Measurements from ENCODE around the gene SLAMF9.

The SLAMF9 gene

DNA sequence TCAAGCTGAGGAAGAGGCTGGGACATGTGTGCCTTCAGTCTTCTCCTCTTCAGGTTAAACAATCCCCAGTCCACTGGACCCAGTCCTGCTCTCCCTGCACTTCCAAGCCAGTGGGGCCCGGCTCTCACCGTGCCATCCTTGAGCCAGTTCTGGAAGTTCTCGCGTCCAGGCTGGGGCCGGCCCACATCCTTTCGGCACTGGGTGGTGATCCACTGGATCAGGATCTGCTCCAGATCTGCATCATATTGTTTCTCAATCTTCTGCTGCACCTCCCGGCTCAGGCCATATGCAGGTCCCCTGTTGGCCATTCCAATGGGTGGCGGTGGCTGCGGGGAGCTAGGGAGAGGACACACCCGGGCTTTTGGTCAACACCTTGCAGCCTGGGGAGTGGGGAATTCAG lies 33.8 kb downstream of the SLAMF9 start:
- Histone ChIP-seq H3K9ac (ENCODE audit: low read length in 2 of 2) (no peak overlapping the region), H3K36me3 (ENCODE audit: control insufficient read depth in 2 of 2, insufficient read depth in 2 of 2, low read length in 2 of 2) (peaks cover 18 to 28% of the 10 kb centered on the region in 2 donors), H3K9me3 (ENCODE audit: control insufficient read depth in 2 of 2, low read length in 2 of 2) (no peaks in the 10 kb centered on the region), H3K4me1 (ENCODE audit: control insufficient read depth, insufficient read depth, low read length) (peaks cover 53% of the 10 kb centered on the region), H3K27me3 (ENCODE audit: control insufficient read depth in 1 of 2, insufficient read depth in 2 of 2, low read length in 2 of 2) (no peaks in the 10 kb centered on the region), H3K27ac (ENCODE audit: low read length) (no peak overlapping the region), H3K4me3 (ENCODE audit: low read length in 2 of 2) (no peak overlapping the region)

- peak overlapping the region in 1 of 2 donors; percentile 21 for H3K9ac ChIP-seq (ENCODE audit: low read length in 2 of 2)
- H3K27ac ChIP-seq (ENCODE audit: low read length): no peak overlapping the region
- H3K4me1 ChIP-seq (ENCODE audit: control insufficient read depth, insufficient read depth, low read length): peaks cover 46% of the 10 kb centered on the region
- peaks cover 18 to 28% of the 10 kb centered on the region in 2 donors for H3K36me3 ChIP-seq (ENCODE audit: control insufficient read depth in 2 of 2, insufficient read depth in 2 of 2, low read length in 2 of 2)
- H3K9me3 ChIP-seq (ENCODE audit: control insufficient read depth in 2 of 2, low read length in 2 of 2): no peaks in the 10 kb centered on the region
- no peak overlapping the region for H3K4me3 ChIP-seq (ENCODE audit: low read length in 2 of 2)
- no peaks in the 10 kb centered on the region for H3K27me3 ChIP-seq (ENCODE audit: control insufficient read depth in 1 of 2, insufficient read depth in 2 of 2, low read length in 2 of 2)
Observed at GRCh38 chr1:159919236-159919865, 34.7 kb downstream of the SLAMF9 start.

GRCh38 chr1:159918352-159919200 lies 35.5 kb downstream of the SLAMF9 start:
- H3K27me3 ChIP-seq (ENCODE audit: control insufficient read depth in 1 of 2, insufficient read depth in 2 of 2, low read length in 2 of 2): no peaks in the 10 kb centered on the region
- H3K9ac ChIP-seq (ENCODE audit: low read length in 2 of 2): no peak overlapping the region
- H3K27ac ChIP-seq (ENCODE audit: low read length): no peak overlapping the region
- H3K9me3 ChIP-seq (ENCODE audit: control insufficient read depth in 2 of 2, low read length in 2 of 2): no peaks in the 10 kb centered on the region
- H3K4me3 ChIP-seq (ENCODE audit: low read length in 2 of 2): no peak overlapping the region
- peaks cover 18 to 28% of the 10 kb centered on the region in 2 donors for H3K36me3 ChIP-seq (ENCODE audit: control insufficient read depth in 2 of 2, insufficient read depth in 2 of 2, low read length in 2 of 2)
- H3K4me1 ChIP-seq (ENCODE audit: control insufficient read depth, insufficient read depth, low read length): peaks cover 39% of the 10 kb centered on the region

GRCh38 chr1:159917533-159918351 lies 36.3 kb downstream of the SLAMF9 start:
- H3K4me3 ChIP-seq (ENCODE audit: low read length in 2 of 2): no peak overlapping the region
- no peaks in the 10 kb centered on the region for H3K9me3 ChIP-seq (ENCODE audit: control insufficient read depth in 2 of 2, low read length in 2 of 2)
- H3K27me3 ChIP-seq (ENCODE audit: control insufficient read depth in 1 of 2, insufficient read depth in 2 of 2, low read length in 2 of 2): no peaks in the 10 kb centered on the region
- no peak overlapping the region for H3K27ac ChIP-seq (ENCODE audit: low read length)
- peaks cover 31% of the 10 kb centered on the region for H3K4me1 ChIP-seq (ENCODE audit: control insufficient read depth, insufficient read depth, low read length)
- peaks cover 18 to 28% of the 10 kb centered on the region in 2 donors for H3K36me3 ChIP-seq (ENCODE audit: control insufficient read depth in 2 of 2, insufficient read depth in 2 of 2, low read length in 2 of 2)
- no peak overlapping the region for H3K9ac ChIP-seq (ENCODE audit: low read length in 2 of 2)

GRCh38 chr1:159916242-159917051 lies 37.6 kb downstream of the SLAMF9 start:
- H3K4me1 ChIP-seq (ENCODE audit: control insufficient read depth, insufficient read depth, low read length): peaks cover 20% of the 10 kb centered on the region
- no peaks in the 10 kb centered on the region for H3K27me3 ChIP-seq (ENCODE audit: control insufficient read depth in 1 of 2, insufficient read depth in 2 of 2, low read length in 2 of 2)
- H3K9ac ChIP-seq (ENCODE audit: low read length in 2 of 2): no peak overlapping the region
- H3K27ac ChIP-seq (ENCODE audit: low read length): peak overlapping the region; percentile 31
- no peaks in the 10 kb centered on the region for H3K9me3 ChIP-seq (ENCODE audit: control insufficient read depth in 2 of 2, low read length in 2 of 2)
- H3K4me3 ChIP-seq (ENCODE audit: low read length in 2 of 2): peak overlapping the region in 1 of 2 donors; percentile 29
- peaks cover 18 to 28% of the 10 kb centered on the region in 2 donors for H3K36me3 ChIP-seq (ENCODE audit: control insufficient read depth in 2 of 2, insufficient read depth in 2 of 2, low read length in 2 of 2)

DNA sequence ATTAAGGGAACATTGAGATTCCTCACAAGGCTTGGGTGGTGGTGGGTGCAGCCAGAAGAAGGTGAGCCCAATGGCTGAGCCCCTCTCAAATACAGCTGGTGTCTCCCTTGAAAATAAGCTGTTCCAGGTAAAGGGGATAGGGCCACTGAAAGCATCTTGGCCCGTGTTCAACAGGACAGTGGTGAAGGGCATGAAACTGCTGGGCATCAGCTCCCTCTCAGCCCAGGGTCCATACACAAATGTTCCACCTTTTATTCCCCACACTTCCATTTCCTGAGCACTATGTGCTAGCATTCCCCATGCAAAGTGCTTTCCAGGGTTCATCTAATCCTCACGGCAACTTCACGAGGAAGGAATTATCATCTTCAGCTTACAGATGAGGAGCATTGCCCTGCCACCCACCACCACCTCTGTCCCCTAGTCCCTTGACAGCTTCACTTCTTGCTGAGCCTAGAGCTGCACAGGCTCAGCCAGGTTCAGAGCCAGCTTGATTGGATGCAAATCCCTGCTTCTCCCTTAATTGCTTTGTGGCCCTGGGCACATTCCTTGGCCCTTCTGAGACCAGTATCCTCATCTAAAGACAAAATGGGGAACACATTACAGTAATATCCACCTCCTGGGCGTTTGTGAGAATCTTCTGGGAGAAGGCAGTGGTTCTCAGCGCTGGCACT lies 38.3 kb downstream of the SLAMF9 start:
- no peak overlapping the region for H3K4me3 ChIP-seq (ENCODE audit: low read length in 2 of 2)
- H3K9ac ChIP-seq (ENCODE audit: low read length in 2 of 2): no peak overlapping the region
- peaks cover 16% of the 10 kb centered on the region for H3K4me1 ChIP-seq (ENCODE audit: control insufficient read depth, insufficient read depth, low read length)
- H3K27ac ChIP-seq (ENCODE audit: low read length): no peak overlapping the region
- H3K27me3 ChIP-seq (ENCODE audit: control insufficient read depth in 1 of 2, insufficient read depth in 2 of 2, low read length in 2 of 2): no peaks in the 10 kb centered on the region
- H3K9me3 ChIP-seq (ENCODE audit: control insufficient read depth in 2 of 2, low read length in 2 of 2): no peaks in the 10 kb centered on the region
- peaks cover 18 to 28% of the 10 kb centered on the region in 2 donors for H3K36me3 ChIP-seq (ENCODE audit: control insufficient read depth in 2 of 2, insufficient read depth in 2 of 2, low read length in 2 of 2)

GRCh38 chr1:159914252-159915018 lies 39.6 kb downstream of the SLAMF9 start:
- Histone ChIP-seq H3K4me3 (ENCODE audit: low read length in 2 of 2) (no peak overlapping the region), H3K27me3 (ENCODE audit: control insufficient read depth in 1 of 2, insufficient read depth in 2 of 2, low read length in 2 of 2) (no peaks in the 10 kb centered on the region), H3K9ac (ENCODE audit: low read length in 2 of 2) (no peak overlapping the region), H3K27ac (ENCODE audit: low read length) (no peak overlapping the region), H3K9me3 (ENCODE audit: control insufficient read depth in 2 of 2, low read length in 2 of 2) (no peaks in the 10 kb centered on the region), H3K36me3 (ENCODE audit: control insufficient read depth in 2 of 2, insufficient read depth in 2 of 2, low read length in 2 of 2) (peaks cover 10 to 19% of the 10 kb centered on the region in 2 donors), H3K4me1 (ENCODE audit: control insufficient read depth, insufficient read depth, low read length) (peaks cover 18% of the 10 kb centered on the region)

DNA sequence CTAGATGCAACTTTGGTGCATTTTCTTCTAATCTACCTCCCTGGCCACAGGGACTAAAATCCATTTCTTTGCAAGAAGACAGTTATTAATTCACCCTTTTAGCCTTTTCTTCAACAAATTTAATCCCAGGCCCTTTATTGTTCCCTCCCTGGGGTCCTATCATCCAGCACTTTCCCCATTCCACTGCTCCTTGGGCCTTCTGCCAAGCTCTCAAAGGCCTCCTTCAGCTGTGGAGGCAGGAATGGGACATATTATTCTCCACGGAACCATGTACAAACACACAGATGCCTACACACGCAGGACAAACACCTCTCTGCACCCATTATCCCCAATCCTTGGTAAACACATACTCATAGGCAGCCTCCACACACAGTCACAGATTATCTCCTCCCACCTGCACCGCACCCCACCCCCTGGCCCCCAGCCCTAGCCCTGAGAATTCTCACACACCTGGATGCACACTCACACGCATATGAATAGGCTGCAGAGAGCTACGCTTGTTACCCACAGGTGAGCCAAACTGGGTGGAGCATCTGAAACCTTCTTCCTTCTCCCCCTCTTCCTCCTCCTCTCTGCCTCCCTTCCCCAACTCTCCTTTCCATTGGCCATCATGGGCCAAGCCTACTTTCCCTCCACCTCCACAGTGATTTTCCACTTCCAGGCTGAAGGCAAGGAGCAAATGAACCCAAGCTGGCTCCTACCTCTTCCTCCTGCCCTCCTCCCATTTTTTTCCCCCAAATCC lies 40.4 kb downstream of the SLAMF9 start:
- H3K36me3 ChIP-seq (ENCODE audit: control insufficient read depth in 2 of 2, insufficient read depth in 2 of 2, low read length in 2 of 2): peaks cover 2 to 11% of the 10 kb centered on the region in 2 donors
- no peaks in the 10 kb centered on the region for H3K27me3 ChIP-seq (ENCODE audit: control insufficient read depth in 1 of 2, insufficient read depth in 2 of 2, low read length in 2 of 2)
- H3K4me1 ChIP-seq (ENCODE audit: control insufficient read depth, insufficient read depth, low read length): peaks cover 18% of the 10 kb centered on the region
- no peak overlapping the region for H3K4me3 ChIP-seq (ENCODE audit: low read length in 2 of 2)
- H3K27ac ChIP-seq (ENCODE audit: low read length): no peak overlapping the region
- no peak overlapping the region for H3K9ac ChIP-seq (ENCODE audit: low read length in 2 of 2)
- H3K9me3 ChIP-seq (ENCODE audit: control insufficient read depth in 2 of 2, low read length in 2 of 2): no peaks in the 10 kb centered on the region

Measured in stomach smooth muscle (tissue), 2 donors.